NCI-H2081 treated with DMSO at 0.1 percent for 48 hours (cell line): ENCODE results near the gene ZNF407.

ENCODE experiments used
- DNase-seq: peaks from one replicate; lab custom pipeline; 2025; lab: John Stamatoyannopoulos, UW

ZNF407 gene

DNA sequence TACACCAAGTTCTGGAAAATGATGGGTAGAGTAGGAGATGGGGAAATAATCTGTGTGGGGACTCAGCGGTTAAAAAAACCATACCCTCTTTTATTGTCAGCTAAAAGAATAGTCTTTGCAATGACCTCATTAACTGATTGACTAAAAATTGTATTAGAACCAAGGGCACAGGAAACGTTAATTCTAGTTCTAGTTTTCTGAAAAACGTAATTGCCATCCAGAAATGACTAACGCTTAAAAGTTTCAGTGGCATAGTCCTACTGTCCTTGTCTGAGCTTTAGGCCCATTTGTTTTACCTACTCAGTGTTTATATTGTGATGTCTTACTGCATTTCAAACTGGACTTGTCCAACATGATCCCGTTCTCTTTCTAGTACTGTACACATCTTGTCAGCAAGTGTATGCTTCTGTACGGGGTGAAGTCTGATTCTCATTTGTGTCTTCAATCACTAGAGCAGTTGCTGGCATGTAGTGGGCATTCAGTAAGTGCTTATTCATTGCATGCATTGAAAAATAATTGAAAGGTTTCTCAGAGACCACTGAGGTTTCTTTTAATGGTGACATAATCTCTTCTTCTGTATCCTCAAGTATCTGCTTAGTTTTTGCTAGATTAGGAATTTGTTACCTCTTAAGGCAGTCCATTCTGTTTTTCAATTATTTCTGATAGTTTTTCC, 81.5 kb downstream of the ZNF407 start:
- DNase-seq: no peak

DNA sequence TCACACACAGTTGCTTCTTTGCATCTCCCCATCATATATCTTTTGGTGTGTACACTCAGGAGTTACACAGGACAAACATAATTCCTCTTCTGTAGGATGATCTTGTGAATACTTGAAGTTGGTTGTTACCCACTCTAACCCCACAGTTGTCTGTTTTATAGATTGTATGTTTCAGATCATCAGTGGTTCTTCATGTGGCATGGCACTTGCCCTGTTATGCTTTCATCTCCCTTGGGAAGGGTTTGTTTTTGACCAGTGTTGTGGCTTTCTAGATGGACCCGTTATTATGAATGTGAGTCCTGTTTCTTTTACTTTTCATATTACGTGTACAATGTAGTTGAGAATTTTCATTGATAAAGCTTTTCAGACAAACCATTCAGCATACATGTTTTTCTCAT, 82.0 kb downstream of the ZNF407 start:
- DNase-seq: no peak

DNA sequence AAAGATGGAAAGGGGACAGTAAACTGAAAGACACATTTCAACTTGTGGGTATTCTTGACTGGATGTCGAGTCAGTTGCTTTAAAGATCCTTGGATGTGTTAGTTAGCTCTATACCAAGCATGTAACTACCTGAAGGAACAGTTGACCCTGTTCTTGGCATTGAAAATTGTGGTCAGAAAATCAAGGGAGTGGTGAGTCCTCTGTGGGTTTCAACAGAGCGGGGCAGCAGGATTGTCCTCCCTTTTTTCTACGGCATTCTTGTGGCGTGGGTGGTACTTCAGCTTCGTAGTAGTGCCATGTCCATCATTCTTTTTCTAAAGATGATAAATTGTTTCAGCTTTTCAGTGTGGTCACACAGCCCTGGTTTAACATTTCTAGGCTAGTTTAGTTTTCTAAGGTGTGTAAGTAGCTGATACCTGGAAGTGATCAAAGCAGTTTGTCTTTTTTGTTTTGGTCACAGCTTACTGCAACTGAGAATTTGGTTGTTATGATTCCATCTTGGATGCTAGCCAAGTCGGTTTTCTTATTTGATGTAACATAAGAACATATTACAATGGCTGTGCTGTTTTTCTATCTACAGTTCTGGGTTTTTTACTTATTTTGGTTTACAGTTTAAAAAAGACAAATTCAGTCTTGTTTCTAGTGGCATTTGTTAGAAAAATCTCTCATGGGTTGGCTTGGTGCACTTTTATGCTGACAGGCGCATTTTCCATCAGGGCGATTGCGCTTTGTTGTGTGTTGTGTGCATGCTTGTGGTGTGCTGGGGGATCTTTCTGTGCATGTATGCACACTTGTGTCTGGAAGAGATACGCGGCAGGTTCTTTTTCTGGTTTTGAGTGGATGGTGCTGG, 84.7 kb downstream of the ZNF407 start:
- DNase-seq: no peak

DNA sequence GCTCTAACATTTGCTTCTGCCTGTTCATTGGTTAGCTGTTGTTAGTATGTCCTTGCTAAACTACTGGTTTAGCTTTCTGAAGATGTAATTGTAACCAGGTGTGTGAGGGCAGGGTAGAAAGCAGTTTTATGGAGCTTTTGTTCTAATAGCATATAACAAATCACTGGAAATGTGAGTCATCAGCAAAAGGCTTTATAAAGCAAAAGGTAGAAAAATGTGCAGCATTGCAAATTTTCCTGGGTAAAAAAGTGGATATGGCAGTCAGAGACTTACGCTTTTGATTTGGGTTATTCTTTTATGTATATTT, 85.3 kb downstream of the ZNF407 start:
- DNase-seq: no peak

DNA sequence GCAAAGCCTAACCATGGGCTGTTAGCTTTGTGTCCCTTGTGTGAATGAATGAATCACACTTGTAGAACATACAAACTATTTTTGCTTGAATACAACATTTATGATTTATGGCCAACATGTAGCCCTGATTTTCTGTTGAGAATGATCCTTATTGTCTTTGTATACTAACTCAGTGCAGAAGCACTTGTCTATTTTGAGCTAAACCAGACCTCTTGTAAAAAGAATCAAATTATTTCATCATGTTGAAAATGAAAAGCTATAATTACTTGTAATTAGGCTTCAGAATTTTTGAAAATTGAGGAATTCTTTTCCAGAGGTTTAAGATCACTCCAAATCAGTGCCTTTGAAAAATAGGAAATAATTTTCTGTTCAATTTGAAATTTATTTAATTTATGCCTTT, 85.9 kb downstream of the ZNF407 start:
- no peak for DNase-seq

DNA sequence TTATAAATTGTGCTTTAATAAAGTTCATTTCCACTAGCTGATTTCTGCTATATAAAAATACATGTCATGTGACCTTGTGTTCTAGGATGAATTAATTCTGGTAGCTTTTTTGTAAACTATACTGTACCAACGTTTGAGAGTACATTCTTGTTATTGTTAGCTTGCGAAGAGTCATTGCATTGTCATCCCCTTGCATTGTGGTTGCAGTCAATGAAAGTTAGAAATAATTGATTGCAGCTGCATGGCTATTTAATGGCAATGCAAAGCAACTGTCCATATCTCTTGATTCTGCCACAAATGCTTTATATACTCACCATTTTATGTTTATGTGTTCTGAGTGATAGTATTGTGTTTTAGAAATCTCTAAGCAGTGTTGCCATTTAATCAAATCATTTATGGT, 91.6 kb downstream of the ZNF407 start:
- no peak for DNase-seq

DNA sequence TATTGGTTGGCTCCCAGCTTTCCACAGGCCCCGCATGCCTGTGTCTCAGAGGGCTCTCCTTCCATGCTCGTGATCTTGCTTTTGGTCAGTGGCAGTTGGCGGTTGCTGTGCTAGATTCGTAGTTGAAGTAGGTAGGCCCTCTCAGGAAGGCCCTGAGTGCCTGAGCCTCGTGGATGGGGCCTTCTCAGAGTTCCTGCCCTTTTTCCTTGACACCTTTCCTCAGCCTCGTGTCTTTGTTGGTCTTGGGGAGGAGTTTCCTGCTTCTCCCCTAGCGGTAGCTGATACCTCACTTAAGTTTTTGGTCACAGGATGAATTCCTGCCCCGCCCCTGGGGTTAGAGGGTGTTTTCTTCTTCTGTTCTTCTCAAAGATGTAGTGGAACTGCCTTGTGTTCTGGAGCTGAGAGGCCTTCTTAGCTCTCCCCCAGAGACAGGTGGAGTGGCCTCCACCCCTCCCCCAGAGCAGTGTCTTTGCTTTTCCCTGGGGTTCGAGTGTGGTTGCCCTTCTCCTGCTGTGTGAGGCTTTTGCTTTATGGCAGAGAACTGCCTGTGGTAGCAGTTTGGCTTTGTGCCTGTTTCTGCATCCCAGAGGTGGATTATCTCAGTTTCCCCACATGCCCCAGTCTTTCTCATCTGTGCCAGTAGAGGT, 94.8 kb downstream of the ZNF407 start:
- DNase-seq: no peak

DNA sequence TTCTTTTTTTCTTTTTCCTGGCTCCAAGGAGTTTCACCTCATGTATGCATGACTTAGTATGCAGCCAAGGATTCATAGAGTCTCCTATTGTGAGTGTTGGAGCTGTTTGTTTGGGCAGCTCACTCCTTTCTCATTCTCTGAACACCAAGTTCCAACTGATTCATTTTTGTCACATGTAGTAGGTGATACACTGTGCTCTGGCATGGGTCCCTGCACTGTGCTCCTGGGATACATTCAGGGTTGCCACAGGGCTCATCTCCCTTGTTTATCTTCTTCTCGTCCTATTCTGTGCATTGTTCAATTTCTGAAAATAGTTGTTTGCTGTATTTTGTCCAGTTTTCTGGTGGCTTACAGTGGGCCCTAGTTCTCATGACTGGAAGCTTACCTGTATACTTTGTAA, 96.8 kb downstream of the ZNF407 start:
- DNase-seq: no peak

DNA sequence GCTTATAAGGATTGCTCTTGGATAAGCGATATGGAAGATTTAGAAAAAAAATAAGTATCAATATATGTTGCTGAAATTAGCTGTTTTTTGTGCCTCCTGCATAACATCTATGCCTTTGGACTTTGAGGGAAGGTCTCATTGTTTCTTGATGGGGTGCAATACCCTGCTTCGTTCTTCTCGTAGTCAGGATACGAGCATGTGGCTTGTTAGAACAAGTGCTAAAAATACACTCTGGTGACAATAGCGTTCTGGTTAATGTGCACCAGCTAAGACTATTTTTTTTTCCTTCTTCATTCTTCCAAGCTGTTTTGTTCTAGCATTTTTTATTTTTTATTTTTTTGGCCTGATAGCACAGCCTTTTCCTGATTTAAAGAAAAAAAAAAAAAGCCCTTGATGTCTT, 97.5 kb downstream of the ZNF407 start:
- no peak for DNase-seq

DNA sequence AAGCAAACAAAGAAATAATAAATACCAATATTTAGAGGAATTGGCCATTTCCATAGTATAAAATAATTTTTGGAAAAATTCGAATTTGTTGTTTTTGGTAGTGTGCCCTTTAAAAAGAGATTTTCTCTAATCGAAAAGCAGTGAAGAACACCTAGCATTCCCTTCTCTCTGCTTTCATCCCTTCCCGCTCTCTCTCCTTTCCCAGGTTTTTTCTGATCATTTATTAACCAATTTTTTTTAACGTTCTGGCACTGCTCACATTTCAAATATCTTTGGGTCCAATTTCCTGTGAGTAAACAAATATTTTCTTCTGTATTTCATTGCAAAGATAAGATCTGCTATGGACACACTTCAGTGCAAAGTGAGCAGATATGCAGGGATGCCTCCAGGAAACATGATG, 101.2 kb downstream of the ZNF407 start:
- no peak for DNase-seq

DNA sequence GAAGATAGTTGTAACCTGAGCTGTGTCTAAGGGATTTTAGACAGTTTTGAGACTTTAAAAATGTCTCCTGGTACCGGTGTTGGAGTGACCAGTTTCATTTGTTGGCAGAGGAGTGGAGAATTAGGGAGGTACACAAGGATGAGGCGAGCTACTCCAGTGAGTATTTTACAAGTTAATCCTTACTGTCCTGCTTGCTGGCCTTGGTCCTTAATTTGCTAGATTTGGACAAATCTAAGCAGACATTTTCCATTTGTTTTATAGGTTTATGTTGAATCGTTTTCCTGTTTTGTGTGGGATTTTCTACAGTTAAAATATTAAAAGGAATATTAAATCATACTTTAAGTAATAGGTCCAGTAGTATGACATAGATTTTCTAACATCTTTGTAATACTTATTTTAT, 101.8 kb downstream of the ZNF407 start:
- no peak for DNase-seq

DNA sequence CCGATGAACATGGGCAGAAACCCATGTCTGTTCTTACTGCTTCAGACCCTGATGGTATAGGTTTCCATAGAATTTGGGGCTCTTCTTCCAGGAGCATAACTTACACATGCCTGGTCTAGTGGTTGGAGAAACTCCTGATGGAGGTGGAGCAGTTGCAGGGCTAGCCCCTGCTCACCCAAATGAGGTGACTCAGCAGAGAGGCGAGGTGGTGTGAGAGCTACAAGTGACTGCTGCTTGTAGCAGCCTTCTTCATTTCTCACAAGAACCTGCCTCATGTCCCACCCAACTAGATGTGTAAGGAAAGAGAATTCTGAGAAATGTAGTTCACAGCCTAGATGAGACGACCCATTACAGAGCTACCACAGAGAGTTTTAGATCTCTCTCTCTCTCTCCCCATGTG, 105.3 kb downstream of the ZNF407 start:
- no peak for DNase-seq

DNA sequence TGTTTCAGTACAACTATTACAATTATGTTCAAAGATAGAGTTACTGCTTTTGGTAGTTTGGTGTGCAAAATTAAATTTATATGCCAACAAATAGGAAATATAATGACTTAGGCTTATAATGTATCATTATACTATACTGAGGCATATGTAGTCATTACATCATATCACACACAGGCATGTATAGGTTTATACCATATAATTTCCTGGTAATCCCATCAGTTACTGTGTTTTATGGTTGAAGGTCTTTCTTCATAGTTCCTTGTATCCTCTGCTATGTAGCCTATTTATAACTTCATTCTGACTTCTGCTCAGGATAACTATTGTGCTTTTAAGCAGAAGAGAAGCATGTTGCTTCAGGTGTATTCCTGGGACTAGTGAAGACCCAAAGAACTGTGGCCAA, 110.5 kb downstream of the ZNF407 start:
- DNase-seq: no peak

DNA sequence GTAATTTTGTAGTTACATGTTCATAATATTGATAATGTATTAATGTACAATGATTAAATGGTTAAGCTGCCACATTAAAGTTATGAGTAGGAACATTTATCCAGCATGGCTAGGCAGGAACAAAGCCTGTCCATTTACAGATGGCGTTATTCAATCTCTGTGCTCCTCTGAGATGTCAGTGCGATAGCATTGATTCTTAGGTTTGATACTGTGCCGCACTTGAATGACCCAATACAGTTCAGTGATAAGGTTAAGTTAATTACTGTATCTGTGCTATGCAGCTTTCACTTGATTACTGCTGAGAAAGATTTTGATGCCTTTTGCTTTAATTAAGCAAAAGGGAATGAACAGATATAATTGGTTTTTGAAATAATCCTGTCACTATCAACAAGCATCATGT, 111.8 kb downstream of the ZNF407 start:
- no peak for DNase-seq

DNA sequence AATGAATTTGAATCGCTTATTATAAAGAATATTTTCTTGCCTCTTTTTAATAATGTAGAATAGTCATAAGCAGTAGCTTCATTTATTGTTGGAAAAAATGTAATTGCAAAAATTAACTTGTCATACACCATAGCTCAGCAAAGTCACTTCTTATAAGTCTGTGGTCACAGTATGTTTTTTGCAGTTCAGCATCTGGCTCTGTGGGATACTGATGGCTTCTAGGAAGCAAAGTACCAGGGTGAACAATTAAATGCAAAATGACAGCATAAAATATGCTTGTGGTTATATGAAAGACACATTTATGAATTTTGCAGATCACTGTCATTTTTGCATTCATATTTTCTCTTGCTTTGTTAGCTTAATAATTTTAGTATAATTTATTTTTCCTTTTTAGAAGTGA, 116.5 kb downstream of the ZNF407 start:
- DNase-seq: no peak

DNA sequence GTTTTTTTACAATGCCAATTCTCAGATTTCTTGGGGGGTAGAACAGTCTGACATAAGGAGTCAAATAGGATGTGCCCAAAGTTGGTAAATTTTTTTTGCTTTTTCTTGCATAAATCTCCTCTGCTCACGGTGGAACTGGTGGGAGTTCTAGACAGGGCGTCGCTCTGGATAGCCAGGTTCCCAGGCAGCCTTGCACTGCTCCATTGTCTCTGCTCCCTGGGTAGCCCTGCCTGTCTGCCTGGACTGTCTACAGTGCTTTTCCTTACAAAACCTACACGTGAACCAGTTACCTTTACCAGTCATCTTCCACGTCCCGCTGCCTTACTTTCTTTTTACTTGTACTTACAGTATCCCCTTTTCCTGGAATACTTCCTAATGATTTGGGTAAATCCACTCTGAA, 117.1 kb downstream of the ZNF407 start:
- DNase-seq: peak; percentile 46

DNA sequence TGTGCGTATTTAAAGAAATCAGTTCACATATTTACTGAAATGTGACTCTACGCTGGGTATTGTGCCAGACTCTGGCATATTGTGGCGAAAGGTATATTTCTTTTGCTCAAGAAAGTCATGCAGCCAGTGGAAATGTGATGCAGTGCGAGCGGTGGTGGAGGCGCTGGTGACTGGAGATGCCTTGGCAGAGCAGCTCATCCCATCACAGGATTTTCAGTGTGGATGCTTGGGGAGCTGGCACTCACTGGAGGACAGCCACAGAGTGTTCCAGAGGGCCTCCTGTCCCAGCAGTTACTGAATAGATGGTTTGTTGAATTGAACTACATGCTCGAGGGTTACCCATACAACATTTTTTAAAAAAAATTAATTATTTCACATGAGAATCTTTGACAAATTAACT, 117.6 kb downstream of the ZNF407 start:
- no peak for DNase-seq

DNA sequence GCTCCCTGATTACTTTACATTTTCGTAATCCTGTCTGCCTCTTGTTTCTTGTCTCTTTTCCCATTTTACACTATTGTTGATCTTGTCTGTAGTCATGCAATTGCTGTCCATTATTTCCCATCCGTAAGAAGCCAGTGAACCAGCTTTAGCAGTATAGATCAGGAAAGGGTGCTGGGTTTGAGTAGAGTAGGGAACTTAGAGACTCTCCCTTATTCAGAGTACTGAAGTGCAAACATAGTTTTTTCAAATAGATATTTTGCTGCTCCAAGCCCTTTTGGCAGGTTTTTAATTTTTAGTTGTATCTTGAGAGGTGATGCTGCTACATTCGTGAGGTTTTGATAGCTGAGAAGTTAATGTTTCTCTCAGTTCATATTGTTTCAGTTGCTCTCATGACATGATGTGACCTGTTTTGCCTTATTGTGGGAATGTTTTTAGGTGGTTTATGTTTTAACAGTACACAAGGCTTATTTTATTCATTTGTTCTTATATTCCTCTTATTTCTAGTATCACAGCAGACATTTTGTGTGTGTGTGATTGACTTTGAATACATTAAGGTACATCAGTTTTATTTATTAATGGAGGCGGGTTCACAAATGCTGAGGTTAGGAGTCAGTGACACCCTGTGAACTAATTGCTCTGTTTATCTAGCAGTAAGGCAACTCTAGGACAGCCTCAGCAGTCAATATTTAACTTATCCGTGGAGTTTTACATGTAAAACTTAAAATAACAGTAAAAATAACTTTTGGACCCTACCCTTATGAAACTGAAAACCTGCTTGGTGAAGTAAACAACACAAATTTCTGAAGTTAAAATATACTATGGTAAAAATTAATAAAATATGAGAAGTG, 118.4 kb downstream of the ZNF407 start:
- peak; percentile 18 for DNase-seq

DNA sequence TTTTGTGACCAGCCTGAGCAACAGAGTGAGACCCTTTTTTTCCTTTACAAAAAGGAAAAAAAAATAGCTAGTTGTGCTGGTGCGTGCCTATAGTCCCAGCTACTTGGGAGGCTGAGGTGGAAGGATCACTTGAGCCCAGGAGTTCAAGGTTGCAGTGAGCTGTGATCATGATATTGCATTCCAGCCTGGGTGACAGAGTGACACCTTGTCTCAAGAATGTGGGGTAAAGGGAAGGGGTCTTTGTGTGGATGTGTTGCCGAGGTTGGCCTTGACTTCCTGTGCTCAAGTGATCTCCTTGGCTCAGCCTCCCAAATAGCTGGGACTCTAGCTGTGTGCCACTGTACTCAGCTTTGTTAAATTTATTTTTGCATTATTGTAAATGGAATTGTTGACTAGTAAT, 120.6 kb downstream of the ZNF407 start:
- DNase-seq: no peak

DNA sequence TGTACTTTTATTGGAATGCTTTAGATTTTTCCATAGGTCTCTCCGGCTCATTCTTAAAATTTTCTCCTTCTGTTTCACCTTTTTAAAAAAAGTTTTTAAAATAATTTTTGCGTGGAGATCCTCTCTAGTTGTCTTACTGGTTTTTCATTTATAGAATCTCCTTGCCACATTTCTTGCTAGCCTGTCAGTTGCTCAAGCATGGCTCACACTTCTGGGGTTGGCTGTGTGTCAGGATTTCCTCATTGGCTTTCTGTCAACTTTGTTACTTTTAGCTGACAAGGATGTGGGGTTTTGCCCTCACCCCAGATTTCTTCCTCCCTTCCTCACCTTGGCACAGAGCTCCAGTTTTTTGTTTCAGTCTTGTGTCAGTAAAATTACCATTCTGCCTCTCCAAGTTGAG, 124.6 kb downstream of the ZNF407 start:
- no peak for DNase-seq

DNA sequence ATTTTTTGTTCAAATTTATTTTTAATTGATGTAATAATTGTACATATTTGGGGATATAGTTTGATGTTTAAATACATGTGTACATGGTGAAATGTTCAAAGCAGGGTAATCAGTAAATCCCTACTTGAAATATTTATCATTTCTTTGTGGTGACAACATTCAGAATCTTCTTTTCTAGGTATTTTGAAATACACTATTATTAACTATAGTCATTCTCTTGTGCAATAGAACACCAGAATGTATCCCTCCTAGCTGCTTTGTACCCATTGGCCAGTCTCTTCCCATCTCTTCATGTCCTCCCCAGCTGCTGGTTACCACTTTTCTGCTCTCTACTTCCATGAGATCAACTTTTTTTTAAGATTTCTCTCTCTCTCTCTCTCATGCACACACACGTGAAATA, 126.5 kb downstream of the ZNF407 start:
- no peak for DNase-seq

DNA sequence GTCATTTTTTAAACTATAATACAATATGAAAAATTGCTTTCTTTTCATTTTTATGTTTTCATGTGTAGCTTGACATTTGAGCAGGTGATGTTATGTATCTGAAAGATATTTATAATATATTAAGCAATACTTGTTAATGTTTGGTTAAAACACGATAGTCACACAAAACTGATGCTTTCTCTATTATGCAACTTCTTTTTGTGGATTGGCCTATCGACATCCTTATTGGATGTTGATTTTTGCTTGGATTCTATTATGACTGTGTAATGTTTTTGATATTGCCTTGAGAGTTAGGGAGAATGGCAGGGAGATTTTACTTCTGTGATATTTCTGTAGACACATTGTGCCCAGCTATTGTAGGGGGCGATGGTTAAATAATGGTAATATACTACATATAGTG, 128.0 kb downstream of the ZNF407 start:
- no peak for DNase-seq

DNA sequence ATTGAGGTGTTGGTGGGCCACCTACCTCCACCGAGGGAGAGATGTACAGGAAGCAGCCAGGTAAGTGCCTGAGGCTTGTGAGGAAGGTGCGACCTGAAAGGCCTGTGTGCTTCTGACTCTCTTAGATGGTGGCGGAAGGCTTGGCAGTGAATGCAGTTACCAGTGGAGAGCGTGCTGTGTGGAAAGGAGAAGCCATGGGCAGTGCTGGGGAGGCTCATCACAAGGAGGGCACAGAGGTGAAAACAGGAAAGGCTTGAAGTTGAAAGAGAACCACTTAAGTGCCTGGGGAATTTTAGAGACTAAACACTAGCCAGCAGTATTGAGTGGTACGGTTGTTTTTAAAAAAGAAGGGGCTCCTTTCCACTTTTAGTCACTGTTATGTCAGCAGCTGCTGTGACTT, 130.9 kb downstream of the ZNF407 start:
- no peak for DNase-seq
